Motor neuron (in vitro differentiated cells): ENCODE measurements around the gene DAND5. TPM values are rescaled to one million over a fixed set of nuclear protein-coding genes. Genes with fewer than 3 reads are reported as not detected.
A peak's percentile ranks its signal among the peaks of the same experiment; 100 is the strongest.

Experiments used
- ATAC-seq, 8 experiments: fragments of 200-7000 bp; cut with Tn5 transposase; replicated peaks in 6 of 8; 2 replicates each; pipeline ENCODE4 v1.8.0; 2021; ENCODE audit warnings: mild to moderate bottlenecking in 8 of 8, moderate library complexity in 8 of 8
- H3K27ac ChIP-seq, 2 donors: fragments of 250-450 bp; sonication (Bioruptor Pico); 2 replicates each; pipeline ENCODE4 v1.9.0; 2021; ENCODE audit warnings: antibody characterized with exemption in 2 of 2, mild to moderate bottlenecking in 2 of 2, moderate library complexity in 1 of 2
- H3K4me1 ChIP-seq, 2 donors: fragments of 250-450 bp; sonication (Bioruptor Pico); replicated peaks in 1 of 2; 2 replicates each; pipeline ENCODE4 v1.6.1; 2021; ENCODE audit warnings: antibody characterized with exemption in 2 of 2, mild to moderate bottlenecking in 2 of 2, moderate library complexity in 1 of 2
- H3K4me3 ChIP-seq, 5 donors: fragments of 250-450 bp; sonication (Bioruptor Pico); 2 replicates each; pipeline ENCODE4 v1.9.0; 2021; ENCODE audit warnings: antibody characterized with exemption in 5 of 5, mild to moderate bottlenecking in 5 of 5, moderate library complexity in 4 of 5
- WGBS, 10 experiments: fragments of 450-650 bp; shearing (Covaris generic); methylation state at CpG; one replicate each; pipeline ENCODE4 v1.0.0; 2022; 5-methylcytosine and 5-hydroxymethylcytosine counted together
- in situ Hi-C, 9 experiments: fragments of 400-800 bp; cut with MboI; loops; one replicate each; pipeline ENCODE4 v1.15.0; 2021; ENCODE audit warnings: low sequenced_read_pairs in 9 of 9, low pct_unique_long_range_greater_than_20kb in 2 of 9; ENCODE audit not compliant: unreplicated experiment in 9 of 9
- total RNA-seq, 8 experiments: library from RNA; unstranded; fragments of 300-600 nt; gene quantifications; 2 replicates each; pipeline versions ENCODE4 v1.2.3 to v1.2.4, GENCODE V29; 2022

DAND5 gene
- total RNA-seq, 8 experiments from 2014 or later = 0.09 to 0.47 (median 0.31) TPM; not detected in 2

DNA sequence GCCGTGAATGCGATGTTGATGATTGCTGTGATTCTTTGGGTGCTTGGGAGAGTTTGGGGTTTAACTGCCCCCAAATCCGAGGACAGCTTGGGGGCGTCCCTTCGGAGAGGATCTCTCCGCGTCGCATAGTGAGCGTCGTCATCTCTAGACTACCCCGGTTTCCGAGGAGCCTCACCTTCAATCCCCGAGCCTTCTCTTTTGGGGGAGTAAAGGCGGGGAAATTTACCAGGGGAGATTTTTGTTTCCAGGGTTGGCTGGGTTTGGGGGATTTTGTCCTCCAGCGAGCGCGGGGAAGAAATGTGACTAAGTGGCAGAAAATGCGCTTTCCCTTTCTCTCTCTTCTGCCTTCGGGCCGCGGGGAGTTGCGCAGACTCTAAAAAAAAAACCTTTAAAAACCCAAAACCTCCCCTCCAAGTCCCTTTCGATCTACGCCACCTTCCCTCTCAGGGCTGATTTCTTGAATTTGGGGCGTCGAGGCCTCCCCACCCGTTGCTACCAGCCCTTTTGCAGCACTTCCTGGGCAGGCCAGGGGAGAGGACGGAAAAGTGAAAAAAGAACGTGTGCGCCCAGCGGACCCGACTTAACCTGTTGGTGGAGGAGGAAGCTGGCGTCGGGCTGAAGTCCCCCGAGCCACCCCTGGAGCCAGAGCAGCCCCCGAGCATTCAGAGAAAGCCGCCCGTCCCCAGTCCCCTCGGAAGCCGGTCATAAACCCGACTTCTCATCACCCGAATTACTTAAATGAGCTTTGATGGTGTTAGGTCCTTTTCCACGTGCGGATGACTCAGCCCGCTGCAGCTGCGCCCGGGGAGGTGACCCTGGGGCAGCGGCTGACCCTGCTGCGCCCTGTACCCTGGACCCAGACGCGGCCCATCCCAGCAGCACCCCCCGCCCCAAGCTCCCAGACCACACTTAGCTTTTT lies 43.6 kb downstream of the DAND5 start:
- 0 to 18% (median 2%) methylated on average over 1 to 17 of the region's 52 CpGs; no CpG with 5 or more reads in 1 of the 10 experiments for WGBS, 10 experiments
- H3K4me3 ChIP-seq = peak overlapping the region in 1 of 5 donors; percentile 2
- H3K4me1 ChIP-seq = peaks cover 0 to 10% of the 10 kb centered on the region in 2 donors
- in situ Hi-C loops = no loop called here
- H3K27ac ChIP-seq = no peak overlapping the region
- ATAC-seq = peak; percentile 22 to 84 (median 68)

- ATAC-seq = peak in 6 of 8 experiments; percentile 5 to 39 (median 22)
- H3K27ac ChIP-seq = no peak overlapping the region
- in situ Hi-C loops = no loop called here
- no peak overlapping the region for H3K4me3 ChIP-seq
- H3K4me1 ChIP-seq = peaks cover 0 to 10% of the 10 kb centered on the region in 2 donors
- WGBS, 10 experiments = 0 to 40% (median 2%) methylated on average over 1 to 20 of the region's 20 CpGs; no CpG with 5 or more reads in 1 of the 10 experiments
These were observed 44.3 kb downstream of the DAND5 start for GRCh38 chr19:13013649-13014048.

DNA sequence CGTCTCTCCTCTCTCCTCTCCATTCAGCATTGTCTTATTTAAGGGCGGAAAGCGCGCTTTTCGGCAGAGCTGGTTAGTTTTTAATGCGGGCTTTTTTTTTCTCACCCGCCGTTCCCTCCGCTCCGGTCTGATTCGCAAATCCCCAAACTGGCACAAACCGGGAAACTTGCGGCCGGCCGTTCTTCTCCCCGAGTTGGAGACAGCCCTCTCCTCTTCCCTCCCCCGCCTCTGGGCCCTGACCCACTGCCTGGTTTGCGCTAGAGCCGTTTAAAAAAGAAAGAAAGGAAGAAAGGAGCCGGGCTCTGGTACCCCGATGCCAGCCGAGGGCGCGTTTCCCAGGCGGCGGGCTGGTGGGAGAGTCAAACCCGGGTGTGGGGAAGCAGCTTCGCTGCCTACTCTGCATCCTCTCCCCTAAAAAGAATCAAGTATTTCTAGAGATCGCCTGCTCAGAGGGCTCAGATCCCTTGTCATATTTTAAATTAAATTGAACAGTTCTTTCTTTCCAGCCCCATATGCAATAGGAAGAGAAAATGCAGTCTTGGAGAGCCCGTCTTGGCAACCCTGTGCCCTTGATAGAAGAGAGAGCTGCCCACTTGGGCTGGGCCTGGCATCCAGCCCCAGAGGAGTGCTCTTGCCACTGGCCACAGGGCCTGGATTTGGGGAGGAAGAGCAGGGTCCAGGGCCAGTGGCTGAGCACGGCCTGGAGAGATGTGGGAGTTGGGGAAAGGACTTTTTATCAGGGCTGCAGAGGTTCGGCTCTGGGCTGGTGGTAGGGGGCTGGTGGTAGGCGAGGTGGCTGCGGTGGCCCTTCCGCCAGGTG lies 44.9 kb downstream of the DAND5 start:
- WGBS, 10 experiments = 0 to 28% (median 1%) methylated on average over 1 to 22 of the region's 35 CpGs; no CpG with 5 or more reads in 1 of the 10 experiments
- peaks cover 0 to 10% of the 10 kb centered on the region in 2 donors for H3K4me1 ChIP-seq
- no peak overlapping the region for H3K4me3 ChIP-seq
- no peak overlapping the region for H3K27ac ChIP-seq
- in situ Hi-C loops = no loop called here
- ATAC-seq = peak in 4 of 8 experiments; percentile 2 to 34 (median 30)

DNA sequence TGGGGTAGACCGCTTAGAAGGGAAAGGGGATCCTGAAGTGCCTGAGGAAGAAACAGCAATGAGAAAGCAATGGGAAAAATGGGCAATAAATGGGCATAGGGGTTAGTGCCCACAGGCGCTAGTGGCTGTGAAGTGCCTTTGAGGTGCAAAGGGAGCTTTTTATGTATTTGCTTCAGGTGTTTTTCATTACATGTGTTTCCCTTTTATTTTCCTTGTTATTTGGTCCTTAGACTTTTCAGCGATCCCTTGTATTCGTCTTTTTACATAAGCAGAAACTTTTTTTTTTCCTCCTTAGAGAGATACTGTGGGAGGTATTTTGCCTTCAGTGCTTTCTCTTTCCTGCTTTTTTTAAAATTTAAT lies 45.5 kb downstream of the DAND5 start:
- no peak overlapping the region for H3K4me3 ChIP-seq

DNA sequence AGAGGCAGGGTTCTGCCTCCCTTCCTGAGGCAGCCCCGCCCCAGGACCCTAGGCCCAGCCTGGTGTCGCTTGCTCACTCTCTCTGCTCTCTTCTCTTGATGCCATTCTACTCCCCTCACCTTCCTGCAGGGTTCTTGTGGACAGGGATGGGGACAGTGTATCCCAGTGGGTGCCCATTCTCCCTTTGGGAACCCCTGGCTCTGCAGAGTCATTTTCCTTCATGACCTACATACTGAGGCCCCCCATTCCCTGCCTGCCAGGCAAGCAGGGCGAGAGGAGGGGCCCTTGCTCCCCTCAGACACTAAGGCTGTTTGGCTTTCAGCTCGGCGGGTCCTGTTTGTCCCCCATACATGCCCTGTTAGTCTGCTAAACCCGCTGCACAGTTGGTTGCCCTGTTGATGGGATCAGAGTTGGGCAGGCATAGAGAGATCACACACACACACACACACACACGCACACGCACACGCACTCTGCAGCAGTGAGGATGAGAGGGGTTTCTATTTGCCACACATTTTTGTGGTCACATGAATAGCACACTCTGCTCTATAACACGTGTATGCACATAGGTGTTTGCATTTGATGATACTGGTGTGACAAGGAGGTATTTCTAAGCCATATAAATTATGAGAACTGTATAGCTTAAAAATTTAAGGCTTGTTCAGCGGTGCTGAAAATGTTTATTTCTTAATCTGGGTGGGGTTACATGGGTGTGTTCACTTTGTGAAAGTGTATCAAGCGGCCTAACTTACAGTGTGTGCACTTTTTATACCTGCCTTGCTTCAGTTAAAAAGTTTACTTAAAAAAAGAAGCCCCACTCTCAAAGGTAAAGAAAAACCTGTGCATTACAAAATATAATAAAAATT lies 46.2 kb downstream of the DAND5 start:
- ATAC-seq = peak in 2 of 8 experiments; percentile 4 to 49
- peaks cover 0 to 10% of the 10 kb centered on the region in 2 donors for H3K4me1 ChIP-seq
- H3K4me3 ChIP-seq = no peak overlapping the region
- WGBS, 10 experiments = 0 to 30% (median 5%) methylated on average over 1 to 8 of the region's 12 CpGs; no CpG with 5 or more reads in 2 of the 10 experiments
- H3K27ac ChIP-seq = no peak overlapping the region
- in situ Hi-C loops = no loop called here

More for the DNA sequence above, 45.5 kb downstream of the DAND5 start:
- in situ Hi-C loops = no loop called here
- WGBS, 10 experiments = 9 to 70% (median 20%) methylated on average over 1 to 4 of the region's 4 CpGs; no CpG with 5 or more reads in 1 of the 10 experiments
- no peak for ATAC-seq
- Histone ChIP-seq H3K27ac (no peak overlapping the region), H3K4me1 (peaks cover 0 to 10% of the 10 kb centered on the region in 2 donors)

DNA sequence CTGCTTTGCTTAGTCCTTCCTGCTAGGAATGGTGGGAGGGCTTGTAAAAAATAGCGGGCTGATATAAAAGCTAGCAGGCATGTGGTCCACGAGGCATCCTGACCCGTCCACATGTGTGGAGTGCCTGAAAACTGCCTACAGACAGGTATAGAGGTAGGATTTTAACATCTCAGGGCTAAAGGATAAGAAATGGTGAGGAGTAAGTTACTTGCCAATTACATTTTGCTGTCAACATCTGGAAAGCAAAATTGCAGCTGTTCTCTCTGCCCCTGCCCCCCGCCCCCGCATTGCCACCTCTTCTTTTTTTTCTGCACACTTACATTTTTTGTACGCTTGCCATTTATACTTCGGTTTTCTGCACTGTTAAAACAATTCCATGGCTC lies 46.9 kb downstream of the DAND5 start:
- Histone ChIP-seq H3K4me3 (no peak overlapping the region), H3K27ac (no peak overlapping the region), H3K4me1 (peaks cover 0 to 10% of the 10 kb centered on the region in 2 donors)
- no peak for ATAC-seq
- 0 to 40% (median 9%) methylated on average over 1 to 7 of the region's 7 CpGs; no CpG with 5 or more reads in 1 of the 10 experiments for WGBS, 10 experiments
- in situ Hi-C loops = no loop called here

DNA sequence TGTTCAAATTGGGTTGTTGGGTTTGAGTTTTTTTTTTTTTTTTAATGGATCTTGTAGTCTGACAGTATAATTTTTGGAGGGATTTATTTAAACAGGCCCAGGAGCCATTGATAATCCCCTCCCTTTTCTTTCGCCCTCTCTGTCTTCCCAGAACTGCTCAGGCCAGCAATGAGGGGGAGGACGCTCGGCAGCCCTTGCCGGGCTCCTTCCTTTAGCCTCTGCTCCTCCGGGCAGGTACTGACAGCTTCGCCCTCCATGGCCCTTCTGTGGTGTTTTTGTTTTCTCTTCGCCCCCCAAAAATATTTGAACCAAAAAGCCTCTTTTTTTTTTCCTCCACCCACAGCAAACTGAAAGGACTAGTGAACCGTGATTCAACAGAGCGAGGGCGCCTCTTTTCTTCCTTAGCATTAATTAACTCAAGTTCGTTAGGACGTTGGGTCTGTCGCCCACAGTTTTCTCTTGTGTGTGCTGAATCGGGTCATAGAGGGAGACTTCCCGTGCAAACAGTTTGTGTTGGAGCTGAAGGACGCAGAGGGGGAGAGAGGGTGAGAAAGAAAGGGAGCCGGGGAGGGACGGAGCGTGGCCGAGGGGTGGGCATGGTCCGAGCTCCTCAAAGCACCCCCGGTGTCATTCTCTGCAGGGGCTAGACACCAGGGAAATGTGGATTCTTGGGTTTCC lies 47.4 kb downstream of the DAND5 start:
- in situ Hi-C loops = no loop called here
- ATAC-seq = no peak
- peaks cover 0 to 10% of the 10 kb centered on the region in 2 donors for H3K4me1 ChIP-seq
- no peak overlapping the region for H3K27ac ChIP-seq
- 0 to 44% (median 5%) methylated on average over 1 to 12 of the region's 22 CpGs for WGBS, 10 experiments
- H3K4me3 ChIP-seq = no peak overlapping the region

DNA sequence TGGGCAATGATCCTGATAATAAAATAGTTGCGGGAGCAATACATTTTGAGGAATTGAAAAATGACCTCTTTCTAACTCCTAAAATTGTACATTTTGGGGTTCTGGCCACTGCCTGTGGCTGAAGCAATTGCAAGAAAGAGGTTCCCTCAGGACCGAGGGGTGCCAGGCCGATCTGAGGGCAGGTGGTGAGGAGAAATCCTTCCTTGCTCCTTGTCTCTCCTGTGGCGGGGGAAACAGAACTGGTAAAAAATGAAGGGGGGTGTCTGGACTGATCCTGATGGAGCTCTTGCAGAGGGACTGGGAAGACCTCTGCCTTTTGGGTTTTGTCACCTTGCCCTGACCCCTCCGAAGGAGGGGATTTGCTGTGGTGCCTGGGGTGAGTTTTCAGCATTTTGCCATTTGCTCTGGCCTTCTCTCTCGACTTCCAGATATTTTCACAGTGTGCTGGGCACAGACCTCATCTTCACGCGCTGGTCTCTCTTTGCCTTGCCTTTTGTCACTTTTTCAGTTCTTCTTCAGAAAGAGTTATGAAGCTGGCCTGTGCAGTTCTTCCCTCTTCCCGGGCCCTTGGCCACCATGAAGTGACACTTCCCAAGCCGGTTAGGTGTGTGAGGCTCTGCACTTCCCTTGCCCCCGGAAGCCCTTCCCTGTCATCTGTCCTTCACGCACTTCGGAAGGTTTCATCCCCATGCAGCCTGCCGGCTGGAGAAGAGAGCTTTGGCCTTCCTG lies 48.1 kb downstream of the DAND5 start:
- no peak overlapping the region for H3K27ac ChIP-seq
- no peak for ATAC-seq
- 7 to 35% (median 20%) methylated on average over 2 to 12 of the region's 14 CpGs; no CpG with 5 or more reads in 1 of the 10 experiments for WGBS, 10 experiments
- H3K4me1 ChIP-seq = peaks cover 0 to 13% of the 10 kb centered on the region in 2 donors
- in situ Hi-C loops = no loop called here
- no peak overlapping the region for H3K4me3 ChIP-seq

- WGBS, 10 experiments = 7 to 40% (median 14%) methylated on average over 1 to 6 of the region's 21 CpGs; no CpG with 5 or more reads in 2 of the 10 experiments
- in situ Hi-C loops = no loop called here
- Histone ChIP-seq H3K4me1 (peaks cover 0 to 17% of the 10 kb centered on the region in 2 donors), H3K27ac (no peak overlapping the region), H3K4me3 (no peak overlapping the region)
- no peak for ATAC-seq
These were observed 48.9 kb downstream of the DAND5 start for GRCh38 chr19:13018035-13018914.

- no peak overlapping the region for H3K4me3 ChIP-seq
- 7 to 64% (median 20%) methylated on average over 1 to 4 of the region's 4 CpGs for WGBS, 10 experiments
- H3K27ac ChIP-seq = no peak overlapping the region
- ATAC-seq = no peak
- peaks cover 0 to 16% of the 10 kb centered on the region in 2 donors for H3K4me1 ChIP-seq
- in situ Hi-C loops = no loop called here
These were observed 50.0 kb downstream of the DAND5 start for GRCh38 chr19:13019332-13019731.

GRCh38 chr19:13020002-13020414 lies 50.6 kb downstream of the DAND5 start:
- no peak for ATAC-seq
- Histone ChIP-seq H3K4me1 (peaks cover 0 to 20% of the 10 kb centered on the region in 2 donors), H3K27ac (no peak overlapping the region), H3K4me3 (no peak overlapping the region)
- in situ Hi-C loops = no loop called here
- WGBS, 10 experiments = 0 to 83% (median 6%) methylated on average over 1 to 5 of the region's 7 CpGs; no CpG with 5 or more reads in 1 of the 10 experiments
